HG03457 (cell line): Measurements from ENCODE around the gene PSMB5.
"Not testable (repeated sequence)": the region's sequence is repeated elsewhere in the genome, so short reads cannot be mapped to it uniquely, and the experiment has no call there.

Experiments
- ATAC-seq: cut with Tn5 transposase; IDR thresholded peaks from one replicate; pipeline ENCODE4 v1.9.1; 2021; ENCODE audit warnings: moderate number of reproducible peaks; ENCODE audit not compliant: unreplicated experiment

Gene PSMB5

DNA sequence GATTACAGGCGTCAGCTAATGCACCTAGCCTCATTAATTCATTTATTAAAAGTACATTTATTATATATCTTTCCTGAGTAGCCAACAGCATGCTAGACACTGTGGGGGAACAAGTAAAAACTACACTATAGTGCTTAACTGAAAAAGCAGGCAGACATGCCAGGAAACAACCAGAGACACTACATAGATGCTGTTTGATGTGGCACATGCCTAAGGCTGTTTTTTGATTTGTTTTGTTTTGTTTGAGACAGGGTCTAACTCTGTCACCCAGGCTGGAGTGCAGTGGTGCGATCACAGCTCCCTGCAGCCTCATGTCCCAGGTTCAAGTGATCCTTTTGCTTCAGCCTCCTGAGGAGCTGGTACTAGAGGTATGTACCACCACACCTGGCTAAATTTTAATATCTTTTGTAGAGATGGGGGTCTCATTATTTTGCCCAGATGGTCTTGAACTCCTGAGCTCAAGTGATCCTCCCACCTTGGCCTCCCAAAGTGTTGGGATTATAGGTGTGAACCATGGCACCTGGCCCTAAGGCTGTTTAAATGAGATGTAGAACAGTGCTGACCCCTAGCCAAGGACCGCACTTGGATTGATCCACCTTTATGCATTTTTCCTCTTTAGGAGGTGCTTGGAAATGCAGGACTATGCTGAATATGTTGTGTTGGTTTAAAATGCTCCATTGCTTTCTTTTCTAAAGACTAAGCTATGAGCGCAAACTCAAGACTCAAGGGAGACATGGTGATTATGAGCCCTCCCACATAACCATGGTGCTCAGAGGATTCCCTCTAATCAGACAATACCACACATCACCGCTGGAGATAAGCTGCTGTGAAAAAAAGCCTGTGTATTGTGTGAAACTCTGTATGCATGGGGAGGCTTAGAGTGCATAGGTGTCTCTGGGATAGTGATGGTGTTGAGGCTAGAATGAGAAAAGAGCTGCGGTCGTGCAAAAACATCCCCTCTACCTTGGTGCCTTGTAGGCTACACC lies 14.3 kb downstream of the PSMB5 start:
- ATAC-seq = no peak

DNA sequence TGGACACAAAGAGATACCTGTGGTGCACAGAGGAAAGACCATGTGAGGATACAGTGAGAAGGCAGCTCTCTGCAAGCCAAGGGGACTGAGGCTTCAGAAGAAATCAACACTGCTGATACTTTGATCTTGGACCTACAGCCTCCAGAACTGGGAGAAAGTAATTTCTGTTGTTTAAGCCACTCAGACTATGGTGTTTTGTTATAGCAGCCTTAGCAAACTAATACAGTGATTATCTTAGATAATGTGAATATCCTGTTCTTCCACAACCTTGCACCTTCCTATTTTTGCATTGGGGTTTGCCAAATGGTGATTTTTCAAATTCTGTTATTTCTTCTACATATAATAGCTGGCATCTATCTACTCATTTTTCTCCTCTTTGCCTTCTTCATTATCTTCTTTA lies 16.6 kb downstream of the PSMB5 start:
- ATAC-seq = no peak

DNA sequence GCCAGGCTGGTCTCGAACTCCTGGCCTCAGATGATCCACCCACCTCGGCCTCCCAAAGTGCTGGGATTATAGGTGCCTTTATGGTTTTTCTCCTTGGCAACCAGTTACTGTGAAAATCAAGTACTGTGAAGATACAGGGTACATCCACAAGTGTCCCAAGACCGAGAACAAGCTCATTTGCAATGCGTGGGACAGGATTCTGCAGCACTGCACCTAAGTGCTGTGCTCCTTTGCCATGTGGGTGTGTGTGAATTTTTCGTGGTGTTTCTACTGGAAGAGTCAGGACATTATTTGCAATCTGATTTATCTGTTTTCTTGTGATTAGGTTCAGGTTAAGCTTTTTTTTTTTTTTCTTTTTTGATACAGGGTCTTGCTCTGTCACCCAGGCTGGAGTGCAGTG lies 17.6 kb downstream of the PSMB5 start:
- no peak for ATAC-seq

DNA sequence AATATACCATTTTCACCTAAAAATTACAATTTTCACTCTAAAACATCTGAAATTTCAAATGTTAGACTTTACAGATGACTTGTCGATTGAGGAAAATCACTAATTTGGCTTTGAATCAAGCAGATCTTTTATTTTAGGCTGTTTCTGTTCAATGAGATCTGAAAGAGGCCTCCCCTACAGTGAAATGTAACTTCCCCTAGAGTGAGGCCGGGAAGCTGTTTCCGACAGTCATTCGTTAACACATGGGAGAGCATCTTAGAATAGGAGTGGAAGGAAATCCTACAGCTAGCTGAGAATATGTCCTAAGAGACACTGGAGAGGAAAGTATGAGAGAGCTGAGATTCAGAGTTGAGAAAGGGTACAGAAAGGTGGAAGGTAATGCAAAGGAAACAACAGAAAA lies 19.1 kb downstream of the PSMB5 start:
- no peak for ATAC-seq

DNA sequence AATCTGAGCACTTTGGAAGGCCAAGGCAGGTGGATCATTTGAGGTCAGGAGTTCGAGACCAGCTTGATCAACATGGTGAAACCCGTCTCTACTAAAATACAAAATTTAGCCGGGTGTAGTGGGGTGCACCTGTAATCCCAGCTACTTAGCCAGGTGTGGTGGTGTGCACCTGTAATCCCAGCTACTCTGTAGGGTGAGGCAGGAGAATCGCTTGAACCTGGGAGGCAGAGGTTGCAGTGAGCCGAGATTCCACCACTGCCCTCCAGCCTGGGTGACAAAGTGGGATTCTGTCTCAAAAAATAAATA lies 21.0 kb downstream of the PSMB5 start:
- not testable (repeated sequence) for ATAC-seq

DNA sequence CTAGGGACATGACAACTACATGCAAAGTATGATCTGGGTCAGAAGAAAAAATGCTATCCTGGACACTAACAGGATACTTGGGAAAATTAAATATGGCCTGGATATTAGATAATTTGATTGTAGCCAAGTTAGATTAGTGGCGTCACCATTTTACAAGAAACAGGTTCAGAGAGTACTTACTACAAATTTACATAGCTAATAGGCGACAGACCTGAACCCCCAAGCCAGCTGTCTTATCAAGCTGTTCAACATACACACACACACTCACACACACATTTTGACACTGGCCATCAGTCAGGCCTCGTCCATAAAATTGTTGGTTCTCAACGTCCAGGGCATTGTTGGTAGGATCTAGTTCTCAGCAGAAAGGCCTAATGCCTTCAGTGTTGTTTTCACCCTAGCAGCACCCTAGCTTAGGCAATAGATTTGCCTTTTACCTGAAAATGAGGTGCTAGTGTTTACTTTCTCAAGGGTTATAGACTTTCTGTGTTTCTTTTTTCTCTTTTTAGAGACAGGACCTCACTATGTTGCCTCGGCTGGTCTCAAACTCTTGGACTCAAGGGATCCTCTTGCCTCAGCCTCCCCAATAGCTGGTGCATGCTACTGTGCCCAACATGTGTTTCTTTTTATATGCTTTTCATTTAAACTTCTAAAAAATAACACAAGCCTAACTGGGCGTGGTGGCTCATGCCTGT lies 21.5 kb downstream of the PSMB5 start:
- ATAC-seq = no peak

GRCh38 chr14:23009939-23010726 lies 24.6 kb downstream of the PSMB5 start, which contains the start of gene C14orf93:
Gene C14orf93 (minus strand): TSS chr14:23010143. CDS start chr14:22999023, 11,120 bp downstream.
- no peak for ATAC-seq

GRCh38 chr14:23009483-23009938 lies 25.2 kb downstream of the PSMB5 start:
- no peak for ATAC-seq

DNA sequence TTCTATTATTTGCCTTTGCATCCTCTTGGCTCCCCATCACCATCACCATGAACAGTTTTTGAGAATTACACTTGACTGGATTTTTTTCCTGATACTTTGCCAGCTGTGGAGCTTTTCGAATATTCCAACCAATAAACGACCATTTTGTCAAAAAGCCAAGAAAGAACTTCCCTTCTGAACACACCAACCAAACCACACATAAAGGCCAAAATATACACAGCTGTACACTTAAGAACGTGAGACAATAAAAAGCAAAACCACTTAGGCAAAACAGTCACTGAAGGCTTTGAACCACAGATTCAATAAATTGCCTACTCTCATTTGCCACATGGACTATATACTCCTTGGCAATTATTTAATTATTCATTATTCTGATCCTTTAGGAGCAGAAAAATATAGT lies 25.9 kb downstream of the PSMB5 start:
- no peak for ATAC-seq

DNA sequence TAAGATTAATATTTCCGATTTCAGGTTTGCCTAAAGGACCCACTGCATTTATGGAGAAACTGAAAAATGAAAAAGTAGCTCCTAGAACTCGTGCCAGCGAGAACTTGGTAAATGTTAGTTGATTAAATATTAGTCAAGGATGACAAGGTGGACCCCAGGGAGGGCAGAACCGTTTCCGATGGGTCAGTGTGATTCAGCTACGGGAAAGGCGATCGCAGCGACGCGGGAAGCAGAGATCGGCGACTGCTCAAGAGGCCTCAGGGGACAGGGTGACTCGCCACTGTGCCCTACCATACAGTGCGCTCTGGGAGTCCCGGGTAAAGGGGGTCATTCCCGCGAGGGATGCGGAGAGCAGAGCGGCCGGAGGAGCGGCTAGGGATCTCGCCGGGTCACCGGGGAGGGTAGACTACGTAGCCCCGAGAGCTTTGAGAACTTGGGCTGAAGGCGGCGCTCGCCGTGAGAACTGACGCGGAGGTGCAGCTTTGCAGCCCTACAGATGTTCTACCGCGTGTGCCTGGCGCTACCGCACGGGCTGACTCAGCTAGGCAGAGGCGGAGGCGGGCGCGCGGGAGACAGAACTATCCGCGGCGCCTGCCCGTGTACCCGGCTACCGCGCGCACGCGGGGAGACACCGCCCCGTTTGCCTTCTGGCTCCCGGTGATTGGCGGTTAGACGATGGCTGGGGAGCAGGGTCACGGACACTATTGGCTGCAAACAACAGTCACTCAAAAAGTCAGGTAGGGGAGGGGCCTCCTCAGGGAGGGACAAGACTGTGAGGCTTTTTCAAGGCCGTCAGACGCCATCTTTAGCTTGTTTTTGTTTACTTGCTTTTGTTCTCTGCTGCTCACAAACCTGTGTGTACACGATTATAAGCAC lies 27.9 kb downstream of the PSMB5 start:
- peak; percentile 89 for ATAC-seq

GRCh38 chr14:23006188-23006534 lies 28.5 kb downstream of the PSMB5 start:
- ATAC-seq = no peak

DNA sequence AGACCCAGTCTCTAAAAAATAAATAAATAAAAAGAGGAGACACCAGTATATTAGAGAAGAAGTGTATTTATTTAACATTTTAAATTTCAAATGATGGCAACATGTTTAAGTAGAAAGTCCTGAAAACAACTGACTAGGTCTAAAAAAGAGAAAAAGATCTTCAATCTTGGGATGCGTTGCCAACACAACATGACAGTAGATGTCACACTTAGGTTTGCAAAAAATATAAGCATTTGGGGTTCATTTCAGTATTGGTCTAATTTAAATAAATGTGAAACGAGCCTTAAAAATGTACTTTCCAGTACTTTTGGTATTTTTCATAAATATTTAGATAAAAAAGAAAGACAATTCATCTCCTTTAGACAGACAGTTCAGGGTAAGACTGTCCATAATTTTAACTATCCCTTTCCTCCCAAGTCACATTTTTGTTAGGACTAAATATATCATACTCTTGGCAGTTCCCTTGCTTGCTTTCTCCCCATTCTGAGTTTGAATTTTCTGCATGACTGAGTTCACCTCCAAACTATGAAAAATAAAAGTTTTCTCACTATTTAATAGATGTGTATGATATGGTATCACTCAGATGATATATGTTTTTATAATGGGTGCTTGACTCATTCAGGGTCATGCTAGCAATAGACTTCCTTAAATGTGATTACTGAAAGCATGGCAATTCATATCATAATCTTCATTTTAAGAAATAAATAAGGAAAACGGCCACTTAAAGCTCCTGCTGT lies 29.1 kb downstream of the PSMB5 start:
- no peak for ATAC-seq

GRCh38 chr14:23004274-23004673 lies 30.4 kb downstream of the PSMB5 start:
- not testable (repeated sequence) for ATAC-seq

GRCh38 chr14:23002592-23002991 lies 32.1 kb downstream of the PSMB5 start:
- no peak for ATAC-seq

DNA sequence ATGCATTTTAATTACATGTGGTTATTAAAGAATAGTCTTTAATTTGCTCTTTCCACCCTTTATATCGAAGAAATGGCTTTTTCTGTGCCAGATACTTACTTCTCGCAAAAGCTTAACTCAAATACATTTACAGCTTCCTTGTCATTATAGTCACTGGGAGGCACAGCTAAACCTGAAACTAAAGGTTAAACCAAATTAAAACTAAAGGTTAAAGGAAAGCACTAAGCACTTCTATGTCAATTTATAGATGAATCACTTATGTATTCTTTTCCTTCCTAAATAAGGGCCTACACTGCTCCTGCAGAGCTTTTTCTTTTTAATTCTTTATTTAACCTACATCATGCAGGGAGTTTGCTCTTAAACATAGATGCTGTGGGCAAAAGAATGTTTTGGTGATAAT lies 33.8 kb downstream of the PSMB5 start:
- no peak for ATAC-seq

DNA sequence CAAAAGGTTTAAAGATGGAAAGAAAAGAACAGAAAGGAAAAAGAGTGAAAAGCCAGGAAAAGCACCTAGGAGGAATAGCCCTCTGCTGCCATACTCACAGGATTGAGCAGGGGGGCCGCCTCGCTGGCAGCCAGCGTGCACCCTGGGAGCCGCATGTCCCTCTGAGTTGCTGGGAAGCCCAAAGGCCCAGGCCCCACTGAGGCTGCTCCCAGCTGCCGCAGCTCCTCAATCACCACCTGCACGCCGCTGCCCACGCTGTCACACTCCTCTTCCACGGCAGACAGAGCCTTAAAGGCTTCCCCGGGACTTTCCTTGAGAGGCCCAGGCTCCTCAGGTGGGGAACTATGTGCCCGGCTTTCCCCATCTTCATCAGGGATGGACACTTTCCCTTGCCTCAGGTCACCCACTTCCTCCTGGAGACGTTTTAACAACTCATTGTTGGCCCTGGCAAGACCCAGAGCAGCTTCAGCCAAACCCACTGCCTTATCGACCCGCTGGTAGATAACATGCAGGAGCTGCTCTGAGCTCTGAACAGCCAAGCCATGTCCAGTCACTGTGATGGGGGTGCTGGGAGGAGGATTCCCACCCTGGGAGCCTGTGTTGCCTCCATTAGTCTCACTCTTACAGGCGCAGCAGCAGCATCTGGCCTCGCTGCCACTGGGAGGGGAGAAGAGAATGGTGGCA lies 36.2 kb downstream of the PSMB5 start:
- ATAC-seq = no peak

GRCh38 chr14:22997676-22998323 lies 36.9 kb downstream of the PSMB5 start:
- ATAC-seq = no peak

GRCh38 chr14:22996768-22997654 lies 37.7 kb downstream of the PSMB5 start:
- ATAC-seq = no peak
